Neural progenitor cell (in vitro differentiated cells): ENCODE data around the gene CPHXL. TPM values are rescaled to one million over a fixed set of nuclear protein-coding genes. Genes with fewer than 3 reads are reported as not detected.

ENCODE experiments used
- DNase-seq: peaks from one replicate; pipeline ENCODE4 v3.0.0-alpha.2; 2016; ENCODE audit warnings: low spot score
- H2AFZ ChIP-seq: fragments of 200-600 bp; sonication (generic); replicated peaks from 2 replicates; pipeline ENCODE4 v1.6.1; 2016; ENCODE audit warnings: antibody characterized with exemption
- H3F3A ChIP-seq: fragments of 200-600 bp; sonication (generic); 2 replicates; pipeline ENCODE4 v1.6.1; 2016; ENCODE audit warnings: antibody characterized with exemption, low read depth
- H3K27ac ChIP-seq: fragments of 200-600 bp; sonication (generic); 2 replicates; pipeline ENCODE4 v1.5.1; 2016; ENCODE audit warnings: mild to moderate bottlenecking
- H3K27me3 ChIP-seq: fragments of 200-600 bp; sonication (generic); 2 replicates; pipeline ENCODE4 v1.6.1; 2016; ENCODE audit warnings: mild to moderate bottlenecking, moderate library complexity
- H3K36me3 ChIP-seq: fragments of 200-600 bp; sonication (generic); 2 replicates; pipeline ENCODE4 v1.5.1; 2016
- H3K4me1 ChIP-seq: fragments of 200-600 bp; sonication (generic); 2 replicates; pipeline ENCODE4 v1.6.1; 2016; ENCODE audit warnings: mixed run types
- H3K4me2 ChIP-seq: fragments of 200-600 bp; sonication (generic); 2 replicates; pipeline ENCODE4 v1.6.1; 2016
- H3K4me3 ChIP-seq: fragments of 200-600 bp; sonication (generic); 2 replicates; pipeline ENCODE4 v1.5.1; 2016
- H3K79me2 ChIP-seq: fragments of 200-600 bp; sonication (generic); 2 replicates; pipeline ENCODE4 v1.6.1; 2016; ENCODE audit warnings: low read depth
- H3K9ac ChIP-seq: fragments of 200-600 bp; sonication (generic); 2 replicates; pipeline ENCODE4 v1.6.1; 2016
- H3K9me3 ChIP-seq: fragments of 200-600 bp; sonication (generic); 2 replicates; pipeline ENCODE4 v1.5.1; 2016; ENCODE audit warnings: low read depth
- H4K20me1 ChIP-seq: fragments of 200-600 bp; sonication (generic); 2 replicates; pipeline ENCODE4 v1.6.1; 2016; ENCODE audit warnings: low read depth
- H3K27ac Mint-ChIP-seq: 3 replicates; pipeline ENCODE4 v1.8.0; 2021; ENCODE audit warnings: mixed read lengths
- H3K27me3 Mint-ChIP-seq: 2 replicates; pipeline ENCODE4 v1.8.0; 2022; ENCODE audit warnings: low read depth, mild to moderate bottlenecking, inconsistent platforms, moderate library complexity, mixed read lengths; ENCODE audit not compliant: insufficient read depth
- H3K36me3 Mint-ChIP-seq: 3 replicates; pipeline ENCODE4 v1.8.0; 2021; ENCODE audit warnings: mixed read lengths
- H3K4me1 Mint-ChIP-seq: 3 replicates; pipeline ENCODE4 v1.8.0; 2021; ENCODE audit warnings: mixed read lengths
- H3K4me3 Mint-ChIP-seq: 3 replicates; pipeline ENCODE4 v1.8.0; 2021; ENCODE audit warnings: mild to moderate bottlenecking, moderate library complexity, mixed read lengths
- H3K9me3 Mint-ChIP-seq: 3 replicates; pipeline ENCODE4 v1.8.0; 2020; ENCODE audit warnings: mixed read lengths
- CTCF ChIP-seq: fragments of 200-600 bp; sonication (generic); IDR thresholded peaks from 2 replicates; pipeline ENCODE4 v1.5.1; 2017; ENCODE audit warnings: antibody characterized with exemption, mild to moderate bottlenecking
- EZH2 ChIP-seq: fragments of 200-600 bp; sonication (generic); IDR thresholded peaks from 2 replicates; pipeline ENCODE4 v1.6.1; 2017; ENCODE audit warnings: antibody characterized with exemption, mild to moderate bottlenecking, moderate library complexity
- EZH2phosphoT487 ChIP-seq: fragments of 200-600 bp; sonication (generic); IDR thresholded peaks from 2 replicates; pipeline ENCODE4 v1.6.1; 2017; ENCODE audit warnings: antibody characterized with exemption
- total RNA-seq: library from RNA; depleted of rRNA; stranded (reverse); fragments of >200 nt; gene quantifications from 2 replicates; pipeline ENCODE4 v1.2.3, GENCODE V29; 2015; ENCODE audit warnings: low replicate concordance

CPHXL gene
- total RNA-seq, 1 donor from 2014 or later: not detected

DNA sequence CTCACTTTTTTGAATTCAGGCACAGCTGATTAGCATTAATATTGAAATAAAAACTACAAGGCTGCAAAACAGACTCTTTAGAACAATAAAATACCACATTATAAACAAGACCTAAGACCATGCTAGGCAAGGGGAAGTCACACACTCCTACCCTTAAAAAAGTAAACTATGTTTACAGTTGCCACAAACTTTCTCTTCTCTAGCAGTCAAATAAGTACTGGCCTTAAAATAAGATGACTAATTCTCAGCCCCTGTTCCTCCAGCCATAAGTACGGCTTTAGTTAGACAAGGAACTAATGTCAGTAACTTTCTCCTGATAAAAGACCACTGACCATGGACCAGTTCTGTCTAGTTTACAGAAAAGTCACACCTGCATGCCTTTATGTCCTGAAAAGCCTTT, 19.5 kb upstream of the CPHXL start:
- H4K20me1 ChIP-seq: no peaks in the 10 kb centered on the region
- no peak overlapping the region for H3K9ac ChIP-seq
- no peaks in the 10 kb centered on the region for H3K27me3 ChIP-seq
- H2AFZ ChIP-seq: no peak overlapping the region
- Mint-ChIP-seq H3K27ac (no peak overlapping the region), H3K9me3 (peaks cover 27% of the 10 kb centered on the region), H3K36me3 (no peaks in the 10 kb centered on the region), H3K4me3 (no peak overlapping the region), H3K4me1 (no peaks in the 10 kb centered on the region), H3K27me3 (peaks cover 3% of the 10 kb centered on the region)
- no peak for DNase-seq
- no peak overlapping the region for H3K4me2 ChIP-seq
- peaks cover 5% of the 10 kb centered on the region for H3K4me1 ChIP-seq
- H3K4me3 ChIP-seq: no peak overlapping the region
- no peaks in the 10 kb centered on the region for H3F3A ChIP-seq
- peaks cover 28% of the 10 kb centered on the region for H3K9me3 ChIP-seq
- H3K79me2 ChIP-seq: no peaks in the 10 kb centered on the region
- TF ChIP-seq CTCF (no peak), EZH2phosphoT487 (no peak), EZH2 (no peak)
- H3K27ac ChIP-seq: no peak overlapping the region
- H3K36me3 ChIP-seq: no peaks in the 10 kb centered on the region

- DNase-seq: no peak
- no peaks in the 10 kb centered on the region for H3K79me2 ChIP-seq
- no peak for TF ChIP-seq EZH2phosphoT487
- no peak for TF ChIP-seq CTCF
- no peak for TF ChIP-seq EZH2
- H3K36me3 ChIP-seq: no peaks in the 10 kb centered on the region
- peaks cover 4% of the 10 kb centered on the region for H3K4me1 ChIP-seq
- H4K20me1 ChIP-seq: no peaks in the 10 kb centered on the region
- H3K27ac Mint-ChIP-seq: no peak overlapping the region
- H3K4me3 Mint-ChIP-seq: no peak overlapping the region
- H2AFZ ChIP-seq: no peak overlapping the region
- H3K36me3 Mint-ChIP-seq: no peaks in the 10 kb centered on the region
- no peaks in the 10 kb centered on the region for H3F3A ChIP-seq
- no peak overlapping the region for H3K4me2 ChIP-seq
- no peak overlapping the region for H3K4me3 ChIP-seq
- no peaks in the 10 kb centered on the region for H3K4me1 Mint-ChIP-seq
- peaks cover 27% of the 10 kb centered on the region for H3K9me3 Mint-ChIP-seq
- peaks cover 3% of the 10 kb centered on the region for H3K27me3 Mint-ChIP-seq
- H3K9me3 ChIP-seq: peaks cover 30% of the 10 kb centered on the region
- no peak overlapping the region for H3K9ac ChIP-seq
- H3K27ac ChIP-seq: no peak overlapping the region
- H3K27me3 ChIP-seq: no peaks in the 10 kb centered on the region
Observed at GRCh38 chr16:75745242-75745641, 19.0 kb upstream of the CPHXL start.

DNA sequence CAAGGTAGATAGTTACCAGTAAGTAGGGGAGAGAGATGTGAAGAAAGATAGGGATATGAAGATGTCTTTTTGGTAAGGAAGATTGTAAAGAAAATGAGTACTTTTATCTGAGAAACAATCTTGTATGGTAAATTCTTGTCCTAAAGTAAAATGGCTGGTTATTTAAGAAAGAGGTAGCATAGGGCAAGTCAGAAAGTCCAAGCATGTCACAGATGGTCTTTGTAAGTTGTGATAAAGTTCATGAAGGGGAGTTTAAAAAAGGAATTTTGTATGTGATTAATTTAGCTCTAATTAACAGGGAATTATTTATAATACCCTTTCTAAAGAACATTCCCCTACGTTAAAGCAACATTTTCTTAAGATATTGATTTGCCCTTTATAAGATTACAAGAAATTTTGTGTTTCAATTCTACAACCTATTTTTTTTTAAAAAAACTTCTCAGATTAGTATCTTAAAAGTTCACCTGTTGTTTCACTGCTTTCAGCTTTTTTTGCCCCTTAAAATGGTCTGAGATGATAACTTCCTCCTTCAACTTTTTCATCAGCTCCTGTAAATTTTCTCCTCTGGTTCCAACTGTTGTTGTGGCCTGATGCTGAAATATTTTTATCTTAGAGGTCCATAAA, 16.2 kb upstream of the CPHXL start:
- TF ChIP-seq CTCF (no peak), EZH2 (no peak), EZH2phosphoT487 (no peak)
- Histone ChIP-seq H3K27ac (no peak overlapping the region), H3K9me3 (peaks cover 30% of the 10 kb centered on the region), H3F3A (no peaks in the 10 kb centered on the region), H3K79me2 (no peaks in the 10 kb centered on the region), H3K36me3 (no peaks in the 10 kb centered on the region), H3K4me2 (no peak overlapping the region), H3K9ac (no peak overlapping the region), H4K20me1 (no peaks in the 10 kb centered on the region), H3K27me3 (no peaks in the 10 kb centered on the region), H3K4me3 (no peak overlapping the region), H2AFZ (no peak overlapping the region), H3K4me1 (no peaks in the 10 kb centered on the region)
- H3K9me3 Mint-ChIP-seq: peaks cover 32% of the 10 kb centered on the region
- H3K36me3 Mint-ChIP-seq: no peaks in the 10 kb centered on the region
- H3K4me3 Mint-ChIP-seq: no peak overlapping the region
- no peaks in the 10 kb centered on the region for H3K4me1 Mint-ChIP-seq
- no peak overlapping the region for H3K27ac Mint-ChIP-seq
- peak; percentile 39 for DNase-seq
- no peaks in the 10 kb centered on the region for H3K27me3 Mint-ChIP-seq
